Mesothelial cell of epicardium (in vitro differentiated cells): ENCODE data around the gene CCDC88B. TPM values are rescaled to one million over a fixed set of nuclear protein-coding genes. Genes with fewer than 3 reads are reported as not detected.
A peak's percentile ranks its signal among the peaks of the same experiment; 100 is the strongest.
"Not testable (repeated sequence)": the region's sequence is repeated elsewhere in the genome, so short reads cannot be mapped to it uniquely, and the experiment has no call there.

ENCODE experiments used
- DNase-seq, 2 experiments: peaks; one replicate each; pipeline ENCODE4 v3.0.0; 2021; ENCODE audit warnings: low spot score in 2 of 2; ENCODE audit not compliant: unreplicated experiment in 2 of 2
- H3K27ac Mint-ChIP-seq: 2 replicates; pipeline ENCODE4 v1.8.0; 2021; ENCODE audit warnings: mixed read lengths
- H3K27me3 Mint-ChIP-seq: 2 replicates; pipeline ENCODE4 v1.8.0; 2021; ENCODE audit warnings: low read depth, mixed read lengths
- H3K36me3 Mint-ChIP-seq: 2 replicates; pipeline ENCODE4 v1.8.0; 2021; ENCODE audit warnings: mixed read lengths
- H3K4me1 Mint-ChIP-seq: 2 replicates; pipeline ENCODE4 v1.8.0; 2021; ENCODE audit warnings: mixed read lengths
- H3K4me3 Mint-ChIP-seq: 2 replicates; pipeline ENCODE4 v1.8.0; 2021; ENCODE audit warnings: mild to moderate bottlenecking, moderate library complexity, mixed read lengths
- H3K9me3 Mint-ChIP-seq: 2 replicates; pipeline ENCODE4 v1.8.0; 2021; ENCODE audit warnings: mixed read lengths
- total RNA-seq: library from RNA; stranded (reverse); gene quantifications from 3 replicates; pipeline ENCODE4 v1.2.1, GENCODE V29; 2021
- TF ChIP-seq, protein P1 (sequence below): fragments of 200-600 bp; sonication (generic); IDR thresholded peaks from one replicate; pipeline ENCODE4 v1.5.0; 2021; ENCODE audit warnings: antibody characterized with exemption; ENCODE audit not compliant: unreplicated experiment

Gene CCDC88B
- total RNA-seq, 1 donor from 2014 or later, result 11.5 TPM

DNA sequence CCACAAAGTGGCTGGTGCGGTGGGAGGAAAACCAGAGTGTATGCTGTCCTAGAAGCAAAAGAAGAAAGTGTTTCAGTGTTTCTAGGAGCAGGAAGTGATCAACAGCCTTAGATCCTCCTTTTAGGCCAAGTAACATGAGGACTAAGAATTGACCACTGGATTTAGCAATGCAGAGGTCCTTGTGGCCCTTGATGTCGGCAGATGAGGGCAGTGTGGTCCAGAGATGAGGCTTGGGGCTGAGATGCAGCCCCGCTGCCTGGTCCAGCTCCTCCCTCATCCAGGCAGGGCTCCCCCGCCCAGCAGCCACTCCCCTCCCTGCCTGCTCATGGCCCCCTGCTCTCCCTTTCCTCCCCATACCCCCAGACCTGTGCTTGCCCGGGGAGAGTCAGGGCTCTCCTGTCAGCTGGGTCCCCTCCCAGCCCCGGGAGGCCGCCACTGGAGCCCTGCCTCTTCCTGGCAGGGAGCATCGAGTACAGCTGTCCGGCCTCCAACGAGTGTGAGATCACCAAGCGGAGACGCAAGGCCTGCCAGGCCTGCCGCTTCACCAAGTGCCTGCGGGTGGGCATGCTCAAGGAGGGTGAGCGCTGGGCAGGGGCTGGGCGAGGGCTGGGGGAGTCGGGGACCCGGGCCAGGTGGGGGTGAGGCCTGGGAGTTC lies 26.4 kb upstream of the CCDC88B start:
- no peak for DNase-seq
- Mint-ChIP-seq H3K27me3 (no peaks in the 10 kb centered on the region), H3K36me3 (peaks cover 3% of the 10 kb centered on the region), H3K27ac (no peak overlapping the region), H3K9me3 (no peaks in the 10 kb centered on the region), H3K4me3 (no peak overlapping the region), H3K4me1 (peaks cover 14% of the 10 kb centered on the region)
- TF ChIP-seq, protein P1, sequence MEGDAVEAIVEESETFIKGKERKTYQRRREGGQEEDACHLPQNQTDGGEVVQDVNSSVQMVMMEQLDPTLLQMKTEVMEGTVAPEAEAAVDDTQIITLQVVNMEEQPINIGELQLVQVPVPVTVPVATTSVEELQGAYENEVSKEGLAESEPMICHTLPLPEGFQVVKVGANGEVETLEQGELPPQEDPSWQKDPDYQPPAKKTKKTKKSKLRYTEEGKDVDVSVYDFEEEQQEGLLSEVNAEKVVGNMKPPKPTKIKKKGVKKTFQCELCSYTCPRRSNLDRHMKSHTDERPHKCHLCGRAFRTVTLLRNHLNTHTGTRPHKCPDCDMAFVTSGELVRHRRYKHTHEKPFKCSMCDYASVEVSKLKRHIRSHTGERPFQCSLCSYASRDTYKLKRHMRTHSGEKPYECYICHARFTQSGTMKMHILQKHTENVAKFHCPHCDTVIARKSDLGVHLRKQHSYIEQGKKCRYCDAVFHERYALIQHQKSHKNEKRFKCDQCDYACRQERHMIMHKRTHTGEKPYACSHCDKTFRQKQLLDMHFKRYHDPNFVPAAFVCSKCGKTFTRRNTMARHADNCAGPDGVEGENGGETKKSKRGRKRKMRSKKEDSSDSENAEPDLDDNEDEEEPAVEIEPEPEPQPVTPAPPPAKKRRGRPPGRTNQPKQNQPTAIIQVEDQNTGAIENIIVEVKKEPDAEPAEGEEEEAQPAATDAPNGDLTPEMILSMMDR, result no peak

DNA sequence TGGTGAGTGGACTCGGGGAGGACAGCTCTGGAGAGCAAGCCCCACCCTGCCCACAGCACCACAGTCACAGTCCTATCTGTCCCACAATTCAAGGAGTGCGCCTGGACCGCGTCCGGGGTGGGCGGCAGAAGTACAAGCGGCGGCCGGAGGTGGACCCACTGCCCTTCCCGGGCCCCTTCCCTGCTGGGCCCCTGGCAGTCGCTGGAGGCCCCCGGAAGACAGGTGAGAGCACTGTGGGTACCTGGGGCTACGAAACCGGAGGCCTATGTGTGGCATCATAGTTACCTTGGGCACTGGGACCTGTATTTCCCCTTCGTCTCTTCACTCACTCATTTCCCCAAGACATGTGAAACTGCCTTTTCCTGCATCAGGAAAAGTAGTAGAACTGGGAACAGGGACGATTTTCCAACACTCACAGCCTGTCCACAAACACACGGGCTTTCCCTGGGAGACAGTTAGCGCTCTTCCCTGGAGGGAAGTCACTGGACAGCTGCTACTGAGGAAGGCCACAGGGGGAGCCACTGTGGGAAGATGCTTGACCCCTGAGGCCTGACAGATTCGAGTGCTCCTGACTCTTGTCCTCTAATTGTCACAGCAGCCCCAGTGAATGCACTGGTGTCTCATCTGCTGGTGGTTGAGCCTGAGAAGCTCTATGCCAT lies 25.7 kb upstream of the CCDC88B start:
- no peak for DNase-seq
- H3K4me3 Mint-ChIP-seq, result no peak overlapping the region
- H3K9me3 Mint-ChIP-seq, result no peaks in the 10 kb centered on the region
- no peaks in the 10 kb centered on the region for H3K27me3 Mint-ChIP-seq
- no peak overlapping the region for H3K27ac Mint-ChIP-seq
- TF ChIP-seq, protein P1, result no peak
- H3K36me3 Mint-ChIP-seq, result peaks cover 3% of the 10 kb centered on the region
- H3K4me1 Mint-ChIP-seq, result peaks cover 19% of the 10 kb centered on the region

DNA sequence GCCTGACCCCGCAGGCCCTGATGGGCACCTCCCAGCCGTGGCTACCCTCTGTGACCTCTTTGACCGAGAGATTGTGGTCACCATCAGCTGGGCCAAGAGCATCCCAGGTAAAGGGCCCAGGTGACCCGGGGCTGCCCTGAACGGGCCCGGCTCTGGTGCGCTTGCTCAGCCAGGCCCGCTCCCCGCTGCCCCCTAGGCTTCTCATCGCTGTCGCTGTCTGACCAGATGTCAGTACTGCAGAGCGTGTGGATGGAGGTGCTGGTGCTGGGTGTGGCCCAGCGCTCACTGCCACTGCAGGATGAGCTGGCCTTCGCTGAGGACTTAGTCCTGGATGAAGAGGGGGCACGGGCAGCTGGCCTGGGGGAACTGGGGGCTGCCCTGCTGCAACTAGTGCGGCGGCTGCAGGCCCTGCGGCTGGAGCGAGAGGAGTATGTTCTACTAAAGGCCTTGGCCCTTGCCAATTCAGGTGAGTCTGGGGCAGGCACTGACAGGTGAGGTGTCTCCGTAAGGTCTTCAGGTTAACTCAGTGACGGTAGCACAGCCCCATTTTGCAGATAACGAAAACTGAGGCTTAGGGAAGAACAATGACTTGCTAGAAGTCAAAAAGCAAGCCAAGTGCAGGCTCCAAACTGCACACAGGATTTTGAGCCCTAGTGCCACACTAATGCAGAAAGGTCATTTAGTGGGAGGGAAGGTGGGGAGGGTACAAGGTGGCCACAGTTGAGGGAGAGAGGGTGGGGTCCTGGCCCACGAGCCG lies 25.0 kb upstream of the CCDC88B start:
- H3K36me3 Mint-ChIP-seq, result peaks cover 3% of the 10 kb centered on the region
- no peak for DNase-seq
- TF ChIP-seq, protein P1, result no peak
- peak overlapping the region; percentile 17 for H3K4me3 Mint-ChIP-seq
- no peak overlapping the region for H3K27ac Mint-ChIP-seq
- H3K27me3 Mint-ChIP-seq, result no peaks in the 10 kb centered on the region
- peaks cover 20% of the 10 kb centered on the region for H3K4me1 Mint-ChIP-seq
- no peaks in the 10 kb centered on the region for H3K9me3 Mint-ChIP-seq

DNA sequence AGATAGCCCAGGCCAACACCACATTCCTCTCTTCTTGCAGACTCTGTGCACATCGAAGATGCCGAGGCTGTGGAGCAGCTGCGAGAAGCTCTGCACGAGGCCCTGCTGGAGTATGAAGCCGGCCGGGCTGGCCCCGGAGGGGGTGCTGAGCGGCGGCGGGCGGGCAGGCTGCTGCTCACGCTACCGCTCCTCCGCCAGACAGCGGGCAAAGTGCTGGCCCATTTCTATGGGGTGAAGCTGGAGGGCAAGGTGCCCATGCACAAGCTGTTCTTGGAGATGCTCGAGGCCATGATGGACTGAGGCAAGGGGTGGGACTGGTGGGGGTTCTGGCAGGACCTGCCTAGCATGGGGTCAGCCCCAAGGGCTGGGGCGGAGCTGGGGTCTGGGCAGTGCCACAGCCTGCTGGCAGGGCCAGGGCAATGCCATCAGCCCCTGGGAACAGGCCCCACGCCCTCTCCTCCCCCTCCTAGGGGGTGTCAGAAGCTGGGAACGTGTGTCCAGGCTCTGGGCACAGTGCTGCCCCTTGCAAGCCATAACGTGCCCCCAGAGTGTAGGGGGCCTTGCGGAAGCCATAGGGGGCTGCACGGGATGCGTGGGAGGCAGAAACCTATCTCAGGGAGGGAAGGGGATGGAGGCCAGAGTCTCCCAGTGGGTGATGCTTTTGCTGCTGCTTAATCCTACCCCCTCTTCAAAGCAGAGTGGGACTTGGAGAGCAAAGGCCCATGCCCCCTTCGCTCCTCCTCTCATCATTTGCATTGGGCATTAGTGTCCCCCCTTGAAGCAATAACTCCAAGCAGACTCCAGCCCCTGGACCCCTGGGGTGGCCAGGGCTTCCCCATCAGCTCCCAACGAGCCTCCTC lies 24.1 kb upstream of the CCDC88B start:
- H3K9me3 Mint-ChIP-seq, H3K36me3 Mint-ChIP-seq, H3K27me3 Mint-ChIP-seq, DNase-seq: not testable (repeated sequence)
- H3K27ac Mint-ChIP-seq, result peak overlapping the region; percentile 100
- peak overlapping the region; percentile 93 for H3K4me3 Mint-ChIP-seq
- peaks cover 26% of the 10 kb centered on the region for H3K4me1 Mint-ChIP-seq

DNA sequence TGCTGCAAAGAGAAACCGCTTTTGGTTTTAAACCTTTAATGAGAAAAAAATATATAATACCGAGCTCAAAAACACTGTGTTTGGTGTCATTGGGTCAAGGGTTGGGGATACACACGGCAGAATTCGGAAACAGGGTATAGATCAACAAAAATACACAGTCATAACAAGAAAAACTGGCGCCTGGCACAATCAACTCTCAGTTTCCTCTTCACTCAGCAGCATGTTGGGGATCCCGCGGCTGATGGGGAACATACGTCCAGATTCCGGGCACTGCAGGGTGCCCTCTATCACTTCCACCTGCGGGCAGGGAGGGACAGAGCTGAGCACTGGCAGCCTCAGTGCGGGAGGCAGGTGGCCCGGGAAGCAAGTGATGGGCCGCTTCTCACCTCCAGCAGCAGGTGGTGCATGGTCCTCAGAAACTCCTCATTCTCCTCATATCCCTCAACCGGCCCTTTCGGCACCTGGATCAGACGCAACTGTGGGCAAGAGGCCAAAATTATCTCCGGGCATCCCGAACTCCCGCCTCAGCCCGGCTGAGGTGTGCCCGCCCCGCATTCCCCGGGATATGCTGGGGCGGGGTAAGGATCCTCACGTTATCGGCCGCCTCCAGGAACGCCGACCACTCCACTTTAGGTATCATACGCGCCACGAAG lies 23.2 kb upstream of the CCDC88B start:
- Mint-ChIP-seq H3K9me3 (no peaks in the 10 kb centered on the region), H3K36me3 (peaks cover 8% of the 10 kb centered on the region), H3K27me3 (no peaks in the 10 kb centered on the region), H3K27ac (peak overlapping the region; percentile 100), H3K4me1 (peaks cover 33% of the 10 kb centered on the region), H3K4me3 (peak overlapping the region; percentile 93)
- TF ChIP-seq, protein P1, result no peak
- DNase-seq, result no peak
